OCI-LY7 (cell line): ENCODE results near the gene ASB13. TPM values are rescaled to one million over a fixed set of nuclear protein-coding genes. Genes with fewer than 3 reads are reported as not detected.

Source experiments
- BruUV-seq: library from RNA; stranded (reverse); fragments of 400-500 nt; replicated peaks from 2 replicates; lab custom pipeline; 2021; lab: Mats Ljungman, UMichigan
- CTCF ChIA-PET: fragments of 300-600 bp; sonication (Branson Sonifier 250); formaldehyde crosslinking; loops from one replicate; lab custom pipeline; 2022; ENCODE audit warnings: antibody characterized with exemption; ENCODE audit not compliant: unreplicated experiment; lab: Charles Lee
- POLR2A ChIA-PET: fragments of 300-600 bp; sonication (Branson Sonifier 250); formaldehyde crosslinking; loops from one replicate; lab custom pipeline; 2022; ENCODE audit warnings: antibody characterized with exemption; lab: Charles Lee
- DNase-seq: peaks from one replicate; pipeline ENCODE4 v3.0.0-alpha.2; 2015; ENCODE audit warnings: low spot score
- H2AFZ ChIP-seq: fragments of 200-600 bp; sonication (generic), shearing (Covaris generic); 2 replicates; pipeline ENCODE4 v1.6.1; 2014; ENCODE audit warnings: mild to moderate bottlenecking, antibody characterized with exemption, low read length, moderate library complexity
- H3K27ac ChIP-seq: fragments of 200-600 bp; sonication (generic); 2 replicates; pipeline ENCODE4 v1.5.1; 2014; ENCODE audit warnings: mixed run types, low read depth, mild to moderate bottlenecking, moderate library complexity, low read length, inconsistent platforms; ENCODE audit not compliant: poor library complexity, severe bottlenecking
- H3K36me3 ChIP-seq: fragments of 200-600 bp; sonication (generic); 2 replicates; pipeline ENCODE4 v1.6.1; 2014; ENCODE audit warnings: mild to moderate bottlenecking, antibody characterized with exemption, low read length, moderate library complexity, mixed read lengths; ENCODE audit not compliant: insufficient read depth
- H3K4me1 ChIP-seq: fragments of 200-600 bp; sonication (generic); 2 replicates; pipeline ENCODE4 v1.5.1; 2014; ENCODE audit warnings: mild to moderate bottlenecking, low read length; ENCODE audit not compliant: insufficient read depth, poor library complexity, severe bottlenecking
- H3K4me2 ChIP-seq: fragments of 200-600 bp; sonication (generic); 2 replicates; pipeline ENCODE4 v1.6.1; 2014; ENCODE audit warnings: mild to moderate bottlenecking, low read length
- H3K4me3 ChIP-seq: fragments of 200-600 bp; sonication (generic); 2 replicates; pipeline ENCODE4 v1.5.1; 2014; ENCODE audit warnings: mild to moderate bottlenecking, low read depth, low read length; ENCODE audit not compliant: poor library complexity, severe bottlenecking
- H3K79me2 ChIP-seq: fragments of 200-600 bp; sonication (generic); 2 replicates; pipeline ENCODE4 v1.6.1; 2016; ENCODE audit warnings: low read depth, mild to moderate bottlenecking, low read length, moderate library complexity, mixed read lengths; ENCODE audit not compliant: insufficient read depth
- H3K9me2 ChIP-seq: fragments of 200-600 bp; sonication (generic); 2 replicates; pipeline ENCODE4 v1.6.1; 2016; ENCODE audit warnings: mild to moderate bottlenecking, low read length, mixed read lengths; ENCODE audit not compliant: insufficient read depth
- H3K9me3 ChIP-seq: fragments of 200-600 bp; sonication (generic); 2 replicates; pipeline ENCODE4 v1.6.1; 2014; ENCODE audit warnings: mild to moderate bottlenecking, mixed run types, low read length, mixed read lengths
- H4K20me1 ChIP-seq: fragments of 200-600 bp; sonication (generic); 2 replicates; pipeline ENCODE4 v1.6.1; 2014; ENCODE audit warnings: mild to moderate bottlenecking, antibody characterized with exemption, low read length, moderate library complexity, mixed read lengths; ENCODE audit not compliant: insufficient read depth
- EZH2phosphoT487 ChIP-seq: fragments of 200-600 bp; sonication (generic); IDR thresholded peaks from 2 replicates; pipeline ENCODE4 v1.6.1; 2018; ENCODE audit warnings: low read depth, borderline replicate concordance, mild to moderate bottlenecking, mixed run types, antibody characterized with exemption, low read length, moderate library complexity, mixed read lengths
- intact Hi-C: fragments of 100-400 bp; cut with micrococcal nuclease; formaldehyde crosslinking; loops from one replicate; pipeline ENCODE4 v1.10.0; 2022; ENCODE audit not compliant: unreplicated experiment
- total RNA-seq, 2 experiments: library from RNA; depleted of rRNA in 1 of 2; stranded (reverse); fragments of >200 nt in 1 of 2; shearing (Covaris generic) in 1 of 2; gene quantifications; 2 replicates each; pipeline ENCODE4 v1.2.3, GENCODE V29; 2014 to 2022
- TF ChIP-seq, protein P1 (sequence below): fragments of 200-600 bp; sonication (generic); conservative IDR thresholded peaks from 2 replicates; pipeline ENCODE4 v1.5.1; 2014; ENCODE audit warnings: mild to moderate bottlenecking, antibody characterized with exemption, low read length, moderate library complexity, mixed read lengths

Gene ASB13
- total RNA-seq, 2 experiments from 2014 or later: 25.6 to 108 TPM

DNA sequence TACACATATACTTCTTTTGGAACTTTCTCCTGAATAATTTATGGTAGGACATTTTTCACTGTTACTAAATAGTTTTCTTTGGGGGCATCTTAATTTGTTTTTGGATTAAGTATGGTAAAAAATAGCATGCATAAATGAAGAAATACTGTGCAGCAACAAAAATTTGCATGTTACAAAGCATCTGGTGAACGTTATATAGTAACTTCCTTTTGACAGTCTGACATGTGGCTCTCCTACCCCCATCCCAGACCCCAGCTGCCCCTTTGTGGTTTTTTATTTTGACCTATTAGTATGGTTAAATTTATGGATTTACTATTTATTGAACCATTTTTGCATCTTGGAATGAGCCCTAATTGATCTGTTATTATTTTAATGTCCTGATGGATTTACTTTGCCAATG lies 28.2 kb upstream of the ASB13 start:
- peak overlapping the region; percentile 91 for H3K4me2 ChIP-seq
- intact Hi-C loops: loop anchor here (10.0 kb wide), 1 partner anchor 370 kb away; the partner anchor contains the start of gene IL2RA

DNA sequence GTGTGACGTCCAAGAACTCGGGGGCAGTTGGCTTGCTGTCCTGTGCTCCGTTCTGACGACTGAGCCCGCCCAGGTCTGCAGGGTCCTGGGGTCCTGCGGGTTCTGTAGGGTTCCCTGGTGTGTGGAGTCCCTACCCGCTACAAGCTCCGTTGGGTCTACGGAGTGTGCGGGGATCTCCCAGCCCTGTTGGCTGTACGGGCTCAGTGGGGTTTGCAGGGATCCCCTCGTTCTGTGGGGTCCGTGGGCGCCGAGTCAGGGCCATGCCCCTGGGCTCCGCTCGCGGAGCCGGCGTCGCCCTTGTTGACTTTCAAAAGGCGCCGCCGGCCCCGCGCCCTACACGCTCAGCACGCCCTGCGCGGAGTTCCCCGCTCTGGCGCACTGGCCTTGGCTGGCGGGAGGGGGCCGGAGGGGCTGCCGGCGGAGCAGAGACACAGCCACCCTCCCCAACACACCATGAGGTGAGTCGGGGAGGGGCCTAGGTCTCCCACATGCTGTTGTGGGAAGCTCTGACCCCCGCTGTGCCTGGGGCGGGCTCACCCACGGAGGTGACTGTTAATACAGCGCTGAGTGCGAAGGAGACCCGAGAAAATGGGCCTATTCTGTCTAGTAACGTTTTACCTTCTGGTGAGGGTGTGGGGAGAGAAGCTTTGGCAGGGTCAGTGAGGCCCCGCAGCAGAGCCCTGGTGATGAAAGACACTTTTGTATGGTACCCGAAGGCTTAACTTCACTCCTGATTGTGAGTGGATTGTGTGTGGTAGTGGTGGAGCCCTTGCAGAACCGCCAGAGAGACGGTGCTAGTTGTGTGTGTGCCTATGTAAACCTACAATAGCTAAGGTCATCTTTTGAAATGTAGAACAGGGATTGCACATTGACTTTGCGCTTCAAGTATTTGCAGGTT lies 26.3 kb upstream of the ASB13 start:
- Histone ChIP-seq H3K9me2 (no peaks in the 10 kb centered on the region), H3K4me2 (peak overlapping the region; percentile 91), H3K9me3 (peaks cover 16% of the 10 kb centered on the region; the same call in 1 of the 2 replicates), H3K4me1 (peaks cover 91% of the 10 kb centered on the region), H3K79me2 (peaks cover 100% of the 10 kb centered on the region), H3K36me3 (peaks cover 35% of the 10 kb centered on the region), H2AFZ (no peak overlapping the region), H4K20me1 (no peaks in the 10 kb centered on the region; the same call in 1 of the 2 replicates), H3K27ac (peak overlapping the region; percentile 92), H3K4me3 (peak overlapping the region; percentile 70)
- no peak for TF ChIP-seq EZH2phosphoT487
- TF ChIP-seq, protein P1, sequence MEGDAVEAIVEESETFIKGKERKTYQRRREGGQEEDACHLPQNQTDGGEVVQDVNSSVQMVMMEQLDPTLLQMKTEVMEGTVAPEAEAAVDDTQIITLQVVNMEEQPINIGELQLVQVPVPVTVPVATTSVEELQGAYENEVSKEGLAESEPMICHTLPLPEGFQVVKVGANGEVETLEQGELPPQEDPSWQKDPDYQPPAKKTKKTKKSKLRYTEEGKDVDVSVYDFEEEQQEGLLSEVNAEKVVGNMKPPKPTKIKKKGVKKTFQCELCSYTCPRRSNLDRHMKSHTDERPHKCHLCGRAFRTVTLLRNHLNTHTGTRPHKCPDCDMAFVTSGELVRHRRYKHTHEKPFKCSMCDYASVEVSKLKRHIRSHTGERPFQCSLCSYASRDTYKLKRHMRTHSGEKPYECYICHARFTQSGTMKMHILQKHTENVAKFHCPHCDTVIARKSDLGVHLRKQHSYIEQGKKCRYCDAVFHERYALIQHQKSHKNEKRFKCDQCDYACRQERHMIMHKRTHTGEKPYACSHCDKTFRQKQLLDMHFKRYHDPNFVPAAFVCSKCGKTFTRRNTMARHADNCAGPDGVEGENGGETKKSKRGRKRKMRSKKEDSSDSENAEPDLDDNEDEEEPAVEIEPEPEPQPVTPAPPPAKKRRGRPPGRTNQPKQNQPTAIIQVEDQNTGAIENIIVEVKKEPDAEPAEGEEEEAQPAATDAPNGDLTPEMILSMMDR: no peak
- intact Hi-C loops: loop anchor here (1.0 to 10.0 kb wide), 3 partner anchors 36 to 372 kb away; partner anchors contain the start of gene IL2RA
- DNase-seq: peak; percentile 87
- ChIA-PET POLR2A (interaction anchor here (0.5 to 8.6 kb wide), 33 partner anchors 8 to 1632 kb away, joined by 3 to 142 read pairs (median 6); partner anchors contain the start of genes ANKRD16, ASB13, FBH1 and GDI2), CTCF (interaction anchor here (0.6 to 1.2 kb wide), 5 partner anchors 8 to 252 kb away, joined by 3 read pairs; partner anchors contain the start of gene FBH1)
- BruUV-seq: no TSS peak

More for the DNA sequence above, 28.2 kb upstream of the ASB13 start:
- Histone ChIP-seq H3K27ac (peak overlapping the region; percentile 92), H3K4me3 (peak overlapping the region; percentile 70), H4K20me1 (no peaks in the 10 kb centered on the region; the same call in 1 of the 2 replicates), H3K4me1 (peaks cover 91% of the 10 kb centered on the region), H3K9me3 (peaks cover 16% of the 10 kb centered on the region; the same call in 1 of the 2 replicates), H2AFZ (no peak overlapping the region), H3K9me2 (no peaks in the 10 kb centered on the region), H3K36me3 (peaks cover 36% of the 10 kb centered on the region), H3K79me2 (peaks cover 100% of the 10 kb centered on the region)
- BruUV-seq: no TSS peak
- peak; percentile 54 for DNase-seq
- ChIA-PET POLR2A (interaction anchor here (1.1 to 8.6 kb wide), 7 partner anchors 8 to 149 kb away, joined by 3 to 142 read pairs (median 6); partner anchors contain the start of genes ASB13 and TASOR2), CTCF (no interaction called here)
- TF ChIP-seq, protein P1: no peak
- TF ChIP-seq EZH2phosphoT487: no peak
